GM23248 (cell line): ENCODE measurements around the gene THOC7.

ENCODE experiments used
- EZH2 ChIP-seq: fragments of 200-600 bp; sonication (generic); IDR thresholded peaks from 2 replicates; pipeline ENCODE4 v1.6.1; 2018; ENCODE audit warnings: antibody characterized with exemption, mild to moderate bottlenecking; ENCODE audit not compliant: insufficient read depth, poor library complexity, severe bottlenecking
- EZH2phosphoT487 ChIP-seq: fragments of 200-600 bp; sonication (generic); IDR thresholded peaks from 2 replicates; pipeline ENCODE4 v1.6.1; 2018; ENCODE audit warnings: antibody characterized with exemption, moderate library complexity, mild to moderate bottlenecking, low read depth; ENCODE audit not compliant: insufficient read depth

DNA sequence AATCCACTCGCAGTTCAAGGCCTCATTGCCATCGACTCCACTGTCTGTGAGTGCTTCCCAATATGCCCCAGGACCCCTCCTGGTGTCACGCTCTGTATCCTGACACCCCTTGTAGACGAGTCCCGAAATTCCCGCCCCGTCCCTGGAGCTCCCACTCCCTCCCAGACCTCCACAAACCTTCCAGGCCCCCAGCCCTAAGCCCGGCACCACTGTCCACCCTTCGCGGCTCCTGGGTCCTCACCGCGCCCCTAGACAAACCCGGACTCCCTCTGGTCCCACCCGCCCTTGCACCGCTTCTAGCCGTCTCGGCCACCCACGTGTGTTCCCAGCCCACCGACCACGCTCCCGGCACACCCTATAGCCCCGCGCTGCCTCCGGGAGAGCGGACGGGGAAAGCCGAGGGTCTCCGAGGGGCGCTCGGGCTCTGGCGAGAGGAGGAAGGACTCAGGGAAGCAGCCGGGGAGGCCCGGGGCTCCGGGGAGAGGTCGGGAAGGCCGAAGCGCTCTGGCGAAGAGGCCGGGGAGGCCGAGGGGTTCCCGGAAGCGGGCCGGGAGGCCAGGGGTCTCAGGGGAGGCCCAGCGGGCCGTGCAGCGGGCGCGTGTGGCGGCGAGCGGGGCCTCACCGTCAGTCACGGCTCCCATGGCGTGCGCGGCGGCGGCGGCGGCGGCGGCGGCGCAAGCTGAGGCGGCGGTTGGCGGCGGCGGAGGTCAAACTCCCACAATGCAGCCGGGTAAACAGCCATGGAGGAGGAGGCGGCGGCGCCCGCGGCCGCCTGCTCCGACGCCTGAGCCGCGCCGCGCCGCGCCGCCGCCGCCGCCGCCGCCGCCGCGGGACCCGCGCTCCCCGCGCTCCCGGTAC lies at the start of gene THOC7, which contains the start of gene ATXN7:
- no peak for TF ChIP-seq EZH2
- TF ChIP-seq EZH2phosphoT487, result no peak
